Measurements from ENCODE around the gene PLA2G12A.
"Not testable (repeated sequence)": the region's sequence is repeated elsewhere in the genome, so short reads cannot be mapped to it uniquely, and the experiment has no call there.

PLA2G12A gene

GRCh38 chr4:109728385-109728784 lies 1.5 kb downstream of the PLA2G12A start:
- no peak for DNase-seq (ENCODE audit: low spot score)

- DNase-seq (ENCODE audit: low spot score): no peak
Measured at GRCh38 chr4:109723110-109723509, 6.8 kb downstream of the PLA2G12A start.

- DNase-seq (ENCODE audit: low spot score): no peak
Measured at GRCh38 chr4:109722357-109722756, 7.5 kb downstream of the PLA2G12A start.

GRCh38 chr4:109721033-109721432 lies 8.8 kb downstream of the PLA2G12A start:
- no peak for DNase-seq (ENCODE audit: low spot score)

- no peak for DNase-seq (ENCODE audit: low spot score)
Measured at GRCh38 chr4:109719604-109720003, 10.3 kb downstream of the PLA2G12A start.

GRCh38 chr4:109718759-109719158 lies 11.1 kb downstream of the PLA2G12A start:
- no peak for DNase-seq (ENCODE audit: low spot score)

- DNase-seq (ENCODE audit: low spot score): no peak
Measured at GRCh38 chr4:109713500-109713899, 16.4 kb downstream of the PLA2G12A start.

- no peak for DNase-seq (ENCODE audit: low spot score)
Measured at GRCh38 chr4:109708990-109709389, 20.9 kb downstream of the PLA2G12A start.

GRCh38 chr4:109708435-109708834 lies 21.4 kb downstream of the PLA2G12A start:
- no peak for DNase-seq (ENCODE audit: low spot score)

GRCh38 chr4:109703664-109704361 lies 26.1 kb downstream of the PLA2G12A start:
- DNase-seq (ENCODE audit: low spot score): no peak

GRCh38 chr4:109702950-109703663 lies 26.8 kb downstream of the PLA2G12A start, which contains the start of gene CASP6:
Gene CASP6 (minus strand): TSS chr4:109703445. CDS start chr4:109703395, 50 bp downstream.
- peak; percentile 77 for DNase-seq (ENCODE audit: low spot score)

- no peak for DNase-seq (ENCODE audit: low spot score)
Measured at GRCh38 chr4:109701566-109702410, 28.1 kb downstream of the PLA2G12A start.

- DNase-seq (ENCODE audit: low spot score): no peak
Measured at GRCh38 chr4:109699553-109700225, 30.2 kb downstream of the PLA2G12A start.

GRCh38 chr4:109698656-109699055 lies 31.2 kb downstream of the PLA2G12A start:
- DNase-seq (ENCODE audit: low spot score): no peak

GRCh38 chr4:109691411-109691920 lies 38.4 kb downstream of the PLA2G12A start:
- peak; percentile 17 for DNase-seq (ENCODE audit: low spot score)

GRCh38 chr4:109690690-109691410 lies 39.0 kb downstream of the PLA2G12A start:
- DNase-seq (ENCODE audit: low spot score): peak; percentile 32

GRCh38 chr4:109684727-109685126 lies 45.1 kb downstream of the PLA2G12A start:
- DNase-seq (ENCODE audit: low spot score): no peak

- DNase-seq (ENCODE audit: low spot score): no peak
Measured at GRCh38 chr4:109683621-109684253, 46.1 kb downstream of the PLA2G12A start.

GRCh38 chr4:109682875-109683274 lies 47.0 kb downstream of the PLA2G12A start:
- DNase-seq (ENCODE audit: low spot score): no peak

- DNase-seq (ENCODE audit: low spot score): not testable (repeated sequence)
Measured at GRCh38 chr4:109678925-109679324, 50.9 kb downstream of the PLA2G12A start.

- DNase-seq (ENCODE audit: low spot score): not testable (repeated sequence)
Measured at GRCh38 chr4:109678472-109678871, 51.4 kb downstream of the PLA2G12A start.
